GM23338 (cell line): ENCODE measurements around the gene CRTC1. TPM values are rescaled to one million over a fixed set of nuclear protein-coding genes. Genes with fewer than 3 reads are reported as not detected.
"Not testable (repeated sequence)": the region's sequence is repeated elsewhere in the genome, so short reads cannot be mapped to it uniquely, and the experiment has no call there.

Source experiments
- ATAC-seq: fragments of 200-7000 bp; cut with Tn5 transposase; 3 replicates; pipeline ENCODE4 v1.9.1; 2020
- DNase-seq: peaks from one replicate; pipeline ENCODE4 v3.0.0-alpha.2; 2015; ENCODE audit warnings: low spot score
- H2AFZ ChIP-seq: fragments of 200-600 bp; sonication (generic); 2 replicates; pipeline ENCODE4 v1.8.0; 2016; ENCODE audit warnings: antibody characterized with exemption, mild to moderate bottlenecking, moderate library complexity
- H3F3A ChIP-seq: fragments of 200-600 bp; sonication (generic); replicated peaks from 2 replicates; pipeline ENCODE4 v1.8.0; 2017; ENCODE audit warnings: antibody characterized with exemption, mixed run types, low read depth
- H3K27ac ChIP-seq: fragments of 200-600 bp; sonication (generic); 2 replicates; pipeline ENCODE4 v1.6.1; 2016; ENCODE audit warnings: low read depth
- H3K27me3 ChIP-seq: fragments of 200-600 bp; sonication (generic); 2 replicates; pipeline ENCODE4 v1.8.0; 2016; ENCODE audit warnings: mild to moderate bottlenecking, mixed run types, moderate library complexity; ENCODE audit not compliant: insufficient read depth
- H3K36me3 ChIP-seq: fragments of 200-600 bp; sonication (generic); 2 replicates; pipeline ENCODE4 v1.8.0; 2016; ENCODE audit warnings: mild to moderate bottlenecking; ENCODE audit not compliant: insufficient read depth
- H3K4me1 ChIP-seq: fragments of 200-600 bp; sonication (generic); 2 replicates; pipeline ENCODE4 v1.8.0; 2016; ENCODE audit warnings: mild to moderate bottlenecking, moderate library complexity; ENCODE audit not compliant: insufficient read depth
- H3K4me2 ChIP-seq: fragments of 200-600 bp; sonication (generic); 2 replicates; pipeline ENCODE4 v1.7.1; 2017; ENCODE audit warnings: mixed run types
- H3K4me3 ChIP-seq: fragments of 200-600 bp; sonication (generic); 2 replicates; pipeline ENCODE4 v1.6.1; 2016; ENCODE audit warnings: mixed run types
- H3K79me2 ChIP-seq: fragments of 200-600 bp; sonication (generic); replicated peaks from 2 replicates; pipeline ENCODE4 v1.8.0; 2017; ENCODE audit warnings: mild to moderate bottlenecking; ENCODE audit not compliant: insufficient read depth
- H3K9me2 ChIP-seq: fragments of 200-600 bp; sonication (generic); 2 replicates; pipeline ENCODE4 v1.8.0; 2017; ENCODE audit not compliant: insufficient read depth
- H4K20me1 ChIP-seq: fragments of 200-600 bp; sonication (generic); replicated peaks from 2 replicates; pipeline ENCODE4 v1.8.0; 2017; ENCODE audit warnings: mild to moderate bottlenecking; ENCODE audit not compliant: insufficient read depth
- H3K27ac Mint-ChIP-seq: 2 replicates; pipeline ENCODE4 v1.8.0; 2020; ENCODE audit warnings: inconsistent platforms, mild to moderate bottlenecking, moderate library complexity, mixed read lengths
- H3K27me3 Mint-ChIP-seq: 3 replicates; pipeline ENCODE4 v1.8.0; 2022; ENCODE audit warnings: low read depth, mild to moderate bottlenecking, moderate library complexity, mixed read lengths, inconsistent platforms; ENCODE audit not compliant: insufficient read depth, poor library complexity
- H3K36me3 Mint-ChIP-seq: 3 replicates; pipeline ENCODE4 v1.8.0; 2021; ENCODE audit warnings: low read depth, mild to moderate bottlenecking, inconsistent platforms, moderate library complexity, mixed read lengths
- H3K4me1 Mint-ChIP-seq: 3 replicates; pipeline ENCODE4 v1.8.0; 2020; ENCODE audit warnings: mild to moderate bottlenecking, inconsistent platforms, mixed read lengths
- H3K4me3 Mint-ChIP-seq: 3 replicates; pipeline ENCODE4 v1.8.0; 2021; ENCODE audit warnings: moderate library complexity, mild to moderate bottlenecking, inconsistent platforms, mixed read lengths
- H3K9me3 Mint-ChIP-seq: 3 replicates; pipeline ENCODE4 v1.8.0; 2020; ENCODE audit warnings: moderate library complexity, mild to moderate bottlenecking, inconsistent platforms, mixed read lengths
- CREB1 ChIP-seq: fragments of 250-450 bp; sonication (Bioruptor Pico); IDR thresholded peaks from 2 replicates; pipeline ENCODE4 v1.5.0; 2020; ENCODE audit warnings: low read depth, mild to moderate bottlenecking, moderate library complexity
- EZH2 ChIP-seq: fragments of 200-600 bp; sonication (generic); IDR thresholded peaks from one replicate; pipeline ENCODE4 v1.8.0; 2017; ENCODE audit warnings: antibody characterized with exemption, mild to moderate bottlenecking, low read depth; ENCODE audit not compliant: unreplicated experiment
- NANOG ChIP-seq: IDR thresholded peaks from 2 replicates; pipeline ENCODE4 v1.6.1; 2016; ENCODE audit warnings: antibody characterized with exemption, borderline replicate concordance
- POLR2AphosphoS5 ChIP-seq: IDR thresholded peaks from 2 replicates; pipeline ENCODE4 v1.6.1; 2016; ENCODE audit warnings: antibody characterized with exemption, low read depth
- STAT1 ChIP-seq: IDR thresholded peaks from one replicate; pipeline ENCODE4 v1.6.1; 2016; ENCODE audit warnings: antibody characterized with exemption; ENCODE audit not compliant: unreplicated experiment
- ZNF114 ChIP-seq: fragments of 250-450 bp; sonication (Bioruptor Pico); IDR thresholded peaks from 2 replicates; pipeline ENCODE4 v1.5.0; 2020; ENCODE audit warnings: mild to moderate bottlenecking, moderate library complexity
- ZNF331 ChIP-seq: fragments of 250-450 bp; sonication (Bioruptor Pico); IDR thresholded peaks from 2 replicates; pipeline ENCODE4 v1.5.0; 2020; ENCODE audit warnings: low read depth, mild to moderate bottlenecking, moderate library complexity
- polyA plus RNA-seq: library from polyadenylated mRNA; unstranded; fragments of >200 nt; fragmentation: Nextera tagmentation; extraction: Ambion mirVana; gene quantifications from 2 replicates; pipeline ENCODE4 v1.2.1, GENCODE V29; 2016
- total RNA-seq: library from RNA; depleted of rRNA; stranded (reverse); fragments of >200 nt; shearing (Covaris generic); gene quantifications from 2 replicates; pipeline ENCODE4 v1.2.3, GENCODE V29; 2014
- TF ChIP-seq, protein P1 (sequence below): IDR thresholded peaks from 2 replicates; pipeline ENCODE4 v1.6.1; 2016; ENCODE audit warnings: antibody characterized with exemption
- TF ChIP-seq, protein P2 (sequence below), 2 experiments: fragments of 200-600 bp in 1 of 2; sonication (generic) in 1 of 2; conservative IDR thresholded peaks; 2 replicates each; pipeline versions ENCODE4 v1.5.1 to v1.6.1; 2016 to 2017; ENCODE audit warnings: antibody characterized with exemption in 2 of 2, low read depth in 2 of 2, mild to moderate bottlenecking in 2 of 2, moderate library complexity in 1 of 2
- TF ChIP-seq, protein P3 (sequence below): IDR thresholded peaks from one replicate; pipeline ENCODE4 v1.6.1; 2018; ENCODE audit warnings: antibody characterized with exemption; ENCODE audit not compliant: unreplicated experiment

The CRTC1 gene
- total and polyA plus RNA-seq, 2 experiments from 2014 or later = 5.4 to 8.4 TPM

DNA sequence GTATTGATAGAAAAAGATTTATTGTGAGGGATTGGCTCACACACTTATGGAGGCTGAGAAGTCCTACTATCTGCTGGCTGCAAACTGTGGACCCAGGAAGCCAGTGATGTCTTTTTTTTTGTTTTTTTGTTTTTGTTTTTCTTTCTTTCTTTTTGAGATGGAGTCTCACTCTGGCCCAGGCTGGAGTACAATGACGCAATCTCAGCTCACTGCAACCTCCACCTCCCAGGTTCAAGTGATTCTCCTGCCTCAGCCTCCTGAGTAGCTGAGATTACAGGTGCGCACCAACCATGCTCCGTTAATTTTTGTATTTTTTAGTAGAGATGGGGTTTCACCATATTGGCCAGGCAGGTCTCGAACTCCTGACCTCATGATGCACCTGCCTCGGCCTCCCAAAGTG, 128.2 kb downstream of the CRTC1 start:
- not testable (repeated sequence) for H3K4me1 ChIP-seq, H3K27ac Mint-ChIP-seq, H3K36me3 Mint-ChIP-seq, H3K9me3 Mint-ChIP-seq, H3K9me2 ChIP-seq, H4K20me1 ChIP-seq, H3K4me3 Mint-ChIP-seq, H3K27ac ChIP-seq, H3K36me3 ChIP-seq, DNase-seq, H3K4me1 Mint-ChIP-seq, H3K4me3 ChIP-seq, H3F3A ChIP-seq, ATAC-seq, H3K4me2 ChIP-seq, H3K79me2 ChIP-seq, H2AFZ ChIP-seq
- peaks cover 50% of the 10 kb centered on the region for H3K27me3 ChIP-seq
- peaks cover 13% of the 10 kb centered on the region for H3K27me3 Mint-ChIP-seq

DNA sequence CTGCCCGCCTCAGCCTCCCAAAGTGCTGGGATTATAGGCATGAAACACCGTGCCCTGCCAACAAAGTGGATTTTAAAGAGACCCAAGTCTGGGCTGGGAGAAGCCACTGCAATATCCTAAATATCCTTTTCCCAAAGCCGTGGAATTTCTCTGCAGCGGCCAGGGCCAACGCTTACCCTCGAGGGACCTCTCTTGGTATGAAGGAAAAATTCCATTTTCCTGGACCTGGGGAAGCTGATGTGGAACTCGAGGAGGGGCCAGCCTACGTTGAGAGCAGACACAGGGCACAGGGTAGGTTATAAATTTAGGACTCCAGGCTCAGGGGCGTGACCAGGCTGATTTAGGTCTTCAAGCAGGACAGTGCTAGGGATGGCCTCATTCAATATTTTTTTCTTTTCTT, 130.6 kb downstream of the CRTC1 start:
- Mint-ChIP-seq H3K27ac (no peak overlapping the region), H3K27me3 (peaks cover 17% of the 10 kb centered on the region), H3K9me3 (no peaks in the 10 kb centered on the region), H3K4me1 (no peaks in the 10 kb centered on the region), H3K36me3 (no peaks in the 10 kb centered on the region), H3K4me3 (no peak overlapping the region)
- ATAC-seq = no peak
- H3K4me1 ChIP-seq = no peaks in the 10 kb centered on the region
- H2AFZ ChIP-seq = no peak overlapping the region
- no peak overlapping the region for H3K27ac ChIP-seq
- H4K20me1 ChIP-seq = no peaks in the 10 kb centered on the region
- H3K4me3 ChIP-seq = no peak overlapping the region
- no peaks in the 10 kb centered on the region for H3K36me3 ChIP-seq
- no peak for DNase-seq
- no peak overlapping the region for H3K4me2 ChIP-seq
- H3K79me2 ChIP-seq = no peaks in the 10 kb centered on the region
- H3K27me3 ChIP-seq = peaks cover 44% of the 10 kb centered on the region
- H3K9me2 ChIP-seq = no peaks in the 10 kb centered on the region
- H3F3A ChIP-seq = no peaks in the 10 kb centered on the region
- TF ChIP-seq, protein P1, sequence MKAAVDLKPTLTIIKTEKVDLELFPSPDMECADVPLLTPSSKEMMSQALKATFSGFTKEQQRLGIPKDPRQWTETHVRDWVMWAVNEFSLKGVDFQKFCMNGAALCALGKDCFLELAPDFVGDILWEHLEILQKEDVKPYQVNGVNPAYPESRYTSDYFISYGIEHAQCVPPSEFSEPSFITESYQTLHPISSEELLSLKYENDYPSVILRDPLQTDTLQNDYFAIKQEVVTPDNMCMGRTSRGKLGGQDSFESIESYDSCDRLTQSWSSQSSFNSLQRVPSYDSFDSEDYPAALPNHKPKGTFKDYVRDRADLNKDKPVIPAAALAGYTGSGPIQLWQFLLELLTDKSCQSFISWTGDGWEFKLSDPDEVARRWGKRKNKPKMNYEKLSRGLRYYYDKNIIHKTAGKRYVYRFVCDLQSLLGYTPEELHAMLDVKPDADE = no peak
- TF ChIP-seq ZNF331 (CRISPR knock-in tag) = no peak
- no peak for TF ChIP-seq NANOG
- TF ChIP-seq EZH2 = no peak
- no peak for TF ChIP-seq CREB1 (CRISPR knock-in tag)
- TF ChIP-seq POLR2AphosphoS5 = no peak
- TF ChIP-seq, protein P2, sequence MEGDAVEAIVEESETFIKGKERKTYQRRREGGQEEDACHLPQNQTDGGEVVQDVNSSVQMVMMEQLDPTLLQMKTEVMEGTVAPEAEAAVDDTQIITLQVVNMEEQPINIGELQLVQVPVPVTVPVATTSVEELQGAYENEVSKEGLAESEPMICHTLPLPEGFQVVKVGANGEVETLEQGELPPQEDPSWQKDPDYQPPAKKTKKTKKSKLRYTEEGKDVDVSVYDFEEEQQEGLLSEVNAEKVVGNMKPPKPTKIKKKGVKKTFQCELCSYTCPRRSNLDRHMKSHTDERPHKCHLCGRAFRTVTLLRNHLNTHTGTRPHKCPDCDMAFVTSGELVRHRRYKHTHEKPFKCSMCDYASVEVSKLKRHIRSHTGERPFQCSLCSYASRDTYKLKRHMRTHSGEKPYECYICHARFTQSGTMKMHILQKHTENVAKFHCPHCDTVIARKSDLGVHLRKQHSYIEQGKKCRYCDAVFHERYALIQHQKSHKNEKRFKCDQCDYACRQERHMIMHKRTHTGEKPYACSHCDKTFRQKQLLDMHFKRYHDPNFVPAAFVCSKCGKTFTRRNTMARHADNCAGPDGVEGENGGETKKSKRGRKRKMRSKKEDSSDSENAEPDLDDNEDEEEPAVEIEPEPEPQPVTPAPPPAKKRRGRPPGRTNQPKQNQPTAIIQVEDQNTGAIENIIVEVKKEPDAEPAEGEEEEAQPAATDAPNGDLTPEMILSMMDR (conservative IDR thresholded peaks at IDR 0.05; ENCODE audit: low read depth in 2 of 2) = no peak
- TF ChIP-seq, protein P3, sequence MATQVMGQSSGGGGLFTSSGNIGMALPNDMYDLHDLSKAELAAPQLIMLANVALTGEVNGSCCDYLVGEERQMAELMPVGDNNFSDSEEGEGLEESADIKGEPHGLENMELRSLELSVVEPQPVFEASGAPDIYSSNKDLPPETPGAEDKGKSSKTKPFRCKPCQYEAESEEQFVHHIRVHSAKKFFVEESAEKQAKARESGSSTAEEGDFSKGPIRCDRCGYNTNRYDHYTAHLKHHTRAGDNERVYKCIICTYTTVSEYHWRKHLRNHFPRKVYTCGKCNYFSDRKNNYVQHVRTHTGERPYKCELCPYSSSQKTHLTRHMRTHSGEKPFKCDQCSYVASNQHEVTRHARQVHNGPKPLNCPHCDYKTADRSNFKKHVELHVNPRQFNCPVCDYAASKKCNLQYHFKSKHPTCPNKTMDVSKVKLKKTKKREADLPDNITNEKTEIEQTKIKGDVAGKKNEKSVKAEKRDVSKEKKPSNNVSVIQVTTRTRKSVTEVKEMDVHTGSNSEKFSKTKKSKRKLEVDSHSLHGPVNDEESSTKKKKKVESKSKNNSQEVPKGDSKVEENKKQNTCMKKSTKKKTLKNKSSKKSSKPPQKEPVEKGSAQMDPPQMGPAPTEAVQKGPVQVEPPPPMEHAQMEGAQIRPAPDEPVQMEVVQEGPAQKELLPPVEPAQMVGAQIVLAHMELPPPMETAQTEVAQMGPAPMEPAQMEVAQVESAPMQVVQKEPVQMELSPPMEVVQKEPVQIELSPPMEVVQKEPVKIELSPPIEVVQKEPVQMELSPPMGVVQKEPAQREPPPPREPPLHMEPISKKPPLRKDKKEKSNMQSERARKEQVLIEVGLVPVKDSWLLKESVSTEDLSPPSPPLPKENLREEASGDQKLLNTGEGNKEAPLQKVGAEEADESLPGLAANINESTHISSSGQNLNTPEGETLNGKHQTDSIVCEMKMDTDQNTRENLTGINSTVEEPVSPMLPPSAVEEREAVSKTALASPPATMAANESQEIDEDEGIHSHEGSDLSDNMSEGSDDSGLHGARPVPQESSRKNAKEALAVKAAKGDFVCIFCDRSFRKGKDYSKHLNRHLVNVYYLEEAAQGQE = no peak
- no peak for TF ChIP-seq STAT1
- TF ChIP-seq ZNF114 (CRISPR knock-in tag) = no peak
